Stimulated activated CD8-positive, alpha-beta memory T cell treated with anti-CD3 and anti-CD28 coated beads, Interleukin-7, amount 100 ng/mL, for 1 hour (primary cell): ENCODE measurements around the gene DCXR.

Experiments
- DNase-seq, 2 donors: peaks; one replicate each; pipeline ENCODE4 v3.0.0-alpha.2; 2020; ENCODE audit warnings: low read depth in 2 of 2

The DCXR gene

DNA sequence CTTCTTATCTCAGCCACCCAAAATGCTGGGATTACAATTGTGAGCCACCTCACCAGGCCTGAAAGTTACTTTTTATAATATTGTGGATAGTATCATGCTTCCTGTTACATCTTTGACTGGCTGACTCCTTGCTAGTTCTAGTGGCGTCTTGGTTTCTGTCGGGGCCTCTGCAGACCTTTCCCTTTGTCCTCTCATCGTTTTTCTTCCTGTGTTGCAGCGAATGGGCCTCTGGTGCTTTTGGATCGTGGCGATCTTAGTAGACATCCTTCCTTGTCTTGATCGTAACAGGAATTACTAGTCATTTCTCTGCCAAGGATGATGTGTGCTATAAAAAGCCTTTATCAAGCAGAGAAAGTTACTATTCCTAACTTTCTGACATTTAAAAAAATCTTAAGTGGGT is 39.3 kb downstream of the DCXR start:
- DNase-seq, result no peak

DNA sequence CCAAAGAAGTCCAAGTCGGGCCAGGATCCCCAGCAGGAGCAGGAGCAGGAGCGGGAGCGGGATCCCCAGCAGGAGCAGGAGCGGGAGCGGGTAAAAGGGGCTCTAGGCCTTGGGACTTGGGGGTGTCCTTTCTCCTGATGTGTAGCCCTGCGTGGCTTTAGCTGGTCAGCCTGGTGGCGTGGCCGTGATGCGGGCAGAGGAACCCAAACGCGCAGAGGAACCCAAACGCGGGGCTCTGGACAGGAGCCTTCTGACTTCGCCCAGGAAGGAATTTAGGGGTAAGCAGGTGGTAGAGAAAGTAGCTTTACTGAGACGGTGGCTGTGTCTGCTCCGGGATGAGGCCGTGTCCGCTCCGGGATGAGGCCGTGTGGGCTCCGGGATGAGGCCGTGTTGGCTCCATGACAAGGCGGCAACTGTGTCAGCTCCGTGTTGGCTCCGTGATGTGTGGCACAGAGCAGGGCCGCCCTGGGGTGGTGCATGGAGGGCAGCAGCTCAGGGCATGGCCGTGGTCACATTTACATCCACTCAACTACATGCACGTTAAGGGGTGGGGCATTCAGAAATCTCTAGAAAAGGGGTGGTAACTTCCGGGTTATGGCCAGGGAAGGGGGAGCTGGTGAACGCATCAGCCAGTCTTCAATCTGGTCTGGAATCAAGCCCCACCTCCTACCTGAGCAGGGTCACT is 40.6 kb downstream of the DCXR start:
- DNase-seq, result no peak

DNA sequence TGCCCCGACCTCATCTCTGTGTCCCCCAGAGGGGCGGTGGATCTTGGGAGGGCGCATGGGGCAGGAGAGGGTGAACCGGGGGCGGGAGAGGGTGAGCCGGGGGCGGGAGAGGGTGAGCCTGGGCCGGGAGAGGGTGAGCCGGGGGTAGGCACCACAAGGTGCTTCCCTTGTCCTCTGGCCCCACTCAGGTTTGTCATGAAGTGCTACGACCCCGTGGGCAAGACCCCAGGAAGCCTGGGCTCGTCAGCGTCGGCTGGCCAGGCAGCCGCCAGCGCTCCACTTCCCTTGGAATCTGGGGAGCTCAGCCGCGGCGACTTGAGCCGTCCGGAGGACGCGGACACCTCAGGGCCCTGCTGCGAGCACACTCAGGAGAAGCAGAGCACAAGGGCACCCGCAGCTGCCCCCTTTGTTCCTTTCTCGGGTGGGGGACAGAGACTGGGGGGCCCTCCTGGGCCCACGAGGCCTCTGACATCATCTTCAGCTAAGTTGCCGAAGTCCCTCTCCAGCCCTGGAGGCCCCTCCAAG is 41.2 kb downstream of the DCXR start:
- no peak for DNase-seq

DNA sequence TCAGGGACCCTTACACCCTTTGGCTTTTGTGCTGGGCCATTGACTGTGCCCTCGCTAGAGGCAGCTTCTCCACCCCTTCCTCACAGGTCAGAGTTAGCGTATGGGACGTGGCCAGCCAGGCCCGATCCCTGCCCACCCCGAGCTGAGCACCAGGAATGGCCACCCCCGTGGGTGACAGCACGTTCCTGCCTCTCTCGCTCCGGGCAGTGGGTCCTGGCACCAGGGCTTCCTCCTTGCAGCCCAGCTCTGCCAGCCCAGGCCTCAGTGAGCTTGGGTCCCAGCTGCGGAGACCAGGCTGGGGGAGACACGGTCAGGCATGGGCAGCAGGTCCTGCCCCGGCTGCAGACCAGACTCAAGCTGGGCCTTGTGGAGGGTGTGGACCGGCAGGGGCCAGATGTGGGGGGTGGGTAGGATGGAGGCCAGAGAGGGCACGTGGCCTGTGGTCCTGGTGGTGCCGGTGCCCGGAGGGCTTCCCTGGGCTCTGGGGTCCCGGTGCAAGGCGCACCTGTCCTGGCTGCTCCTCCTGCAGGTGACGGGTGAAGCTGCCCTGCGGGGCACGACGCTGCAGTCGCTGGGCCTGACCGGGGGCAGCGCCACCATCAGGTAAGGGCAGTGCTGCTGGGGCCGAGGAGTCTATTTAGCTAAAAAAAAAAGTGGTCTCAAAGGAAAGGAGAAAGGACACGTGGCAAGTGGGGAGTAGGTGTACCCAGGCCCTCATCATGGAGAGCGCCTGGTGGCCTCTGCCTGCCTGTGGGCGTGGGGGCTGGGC is 41.9 kb downstream of the DCXR start:
- no peak for DNase-seq

DNA sequence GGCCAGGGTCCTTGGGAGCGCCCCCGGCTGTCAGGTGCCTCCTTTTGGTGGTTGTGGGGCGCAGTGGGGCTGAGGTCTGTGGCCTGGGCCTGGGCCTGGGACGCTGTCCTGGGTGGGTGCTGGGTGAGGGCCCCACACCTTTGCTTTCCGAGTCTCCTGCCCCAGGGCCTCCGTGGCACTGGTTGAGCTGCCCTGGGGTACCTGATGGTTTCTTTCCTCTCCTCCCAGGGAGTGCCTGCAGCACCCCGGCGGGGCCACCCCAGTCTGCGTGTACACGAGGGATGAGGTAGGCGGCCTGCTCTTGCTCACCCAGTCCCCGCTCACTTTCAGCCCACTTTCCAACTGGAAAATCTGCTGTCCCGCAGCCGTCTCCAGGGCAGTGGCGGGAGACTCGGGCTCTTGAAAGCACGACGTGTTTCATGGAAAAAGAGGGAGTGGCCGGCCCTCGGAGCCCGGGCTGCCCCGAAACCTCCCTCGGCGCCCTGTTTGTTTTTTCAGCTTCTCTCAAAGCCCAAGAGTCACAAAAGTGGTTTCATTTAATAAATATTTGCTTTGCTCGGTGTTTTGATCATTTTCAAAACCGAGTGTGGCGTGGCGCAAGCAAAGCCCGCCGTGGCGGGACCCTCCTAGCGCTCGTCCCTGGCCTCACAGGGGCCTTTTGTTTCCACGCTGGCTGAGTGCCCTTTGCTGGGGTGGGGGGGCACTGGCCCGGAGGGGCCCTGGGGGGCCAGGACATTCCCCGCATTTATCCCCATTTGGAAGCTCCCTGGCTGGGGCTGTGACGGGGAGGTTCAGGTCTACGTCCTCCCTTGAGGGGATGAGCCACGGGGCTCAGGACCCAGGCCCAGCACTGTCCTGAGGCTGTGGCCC is 42.7 kb downstream of the DCXR start:
- DNase-seq, result no peak

DNA sequence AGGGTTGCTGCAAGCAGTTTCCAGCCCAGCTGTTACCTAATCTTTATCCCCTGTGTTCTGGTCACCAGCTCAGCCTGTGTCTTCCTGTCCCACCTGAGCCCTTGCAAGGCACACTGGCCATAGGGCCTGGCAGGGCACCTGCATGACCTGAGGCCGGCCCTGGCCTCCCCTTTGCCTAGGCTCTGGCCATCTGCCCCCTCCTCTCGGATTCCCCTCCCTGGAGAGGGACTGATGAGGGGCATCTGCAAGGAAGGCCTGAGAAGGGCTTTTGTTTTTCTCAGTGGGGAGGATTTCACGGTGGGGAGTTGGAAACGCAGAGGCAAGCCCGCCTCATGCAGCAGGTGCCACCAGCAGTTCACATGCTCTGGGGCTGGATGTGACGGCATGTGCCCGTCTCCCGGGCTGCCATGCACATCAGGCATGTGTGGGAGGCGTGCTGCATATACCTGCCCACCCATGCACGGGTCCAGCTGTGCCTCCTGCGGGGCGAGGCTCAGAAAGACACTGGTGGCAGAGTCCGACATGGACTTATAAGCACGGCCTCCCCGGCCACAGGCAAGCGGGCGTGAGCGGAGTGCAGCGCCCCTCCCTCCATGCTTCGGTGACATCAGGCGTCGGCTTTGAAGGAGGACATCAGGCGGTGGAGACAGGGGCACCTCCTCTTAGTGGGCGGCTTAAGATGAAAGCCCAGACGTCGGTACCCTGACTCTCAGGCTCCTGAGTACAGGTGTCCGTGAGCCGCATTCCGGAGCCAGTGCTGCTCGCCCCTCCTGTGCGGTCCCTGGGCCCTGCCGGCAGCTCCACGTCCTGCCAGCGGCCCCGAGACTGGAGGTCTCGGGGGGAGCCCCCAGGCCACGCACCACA is 43.5 kb downstream of the DCXR start:
- no peak for DNase-seq

DNA sequence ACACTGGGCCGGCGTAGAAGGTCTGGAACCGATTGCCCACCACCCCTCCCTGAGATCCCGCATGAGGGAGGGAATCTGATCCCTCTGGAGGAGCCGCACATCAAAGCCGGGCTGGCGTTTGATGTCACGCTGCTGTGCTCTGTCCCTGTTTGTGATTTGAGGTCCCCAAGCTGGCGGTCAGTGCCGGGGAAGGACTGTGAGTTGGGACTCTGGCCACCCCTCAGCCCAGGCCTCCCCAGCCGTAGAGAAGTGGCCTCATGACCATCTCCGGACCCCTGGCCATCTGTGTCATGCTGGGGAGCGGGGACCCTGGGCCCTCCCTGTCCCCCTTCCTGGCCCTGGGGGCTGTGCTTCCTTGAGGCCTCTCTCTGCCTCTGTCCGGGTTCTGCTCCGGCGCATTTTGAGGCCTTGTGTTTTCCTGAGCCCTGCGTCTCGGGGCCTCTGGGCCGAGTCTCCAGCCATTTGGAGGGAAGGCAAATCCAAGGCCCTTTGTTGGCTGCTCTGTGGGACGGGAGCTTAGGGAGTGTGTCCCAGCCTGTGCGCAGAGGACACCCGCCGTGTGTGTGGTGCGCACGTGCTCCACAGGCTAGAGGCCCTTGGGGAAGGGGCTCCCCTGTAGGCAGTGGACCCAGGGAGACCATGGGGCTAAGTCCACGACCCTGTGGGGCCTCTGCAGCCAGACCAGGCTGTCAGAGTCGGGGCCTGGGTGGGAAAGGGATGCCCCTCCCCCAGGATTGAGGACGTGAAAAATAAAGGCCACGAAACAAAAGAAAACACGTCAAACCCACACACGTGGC is 45.0 kb downstream of the DCXR start:
- no peak for DNase-seq

DNA sequence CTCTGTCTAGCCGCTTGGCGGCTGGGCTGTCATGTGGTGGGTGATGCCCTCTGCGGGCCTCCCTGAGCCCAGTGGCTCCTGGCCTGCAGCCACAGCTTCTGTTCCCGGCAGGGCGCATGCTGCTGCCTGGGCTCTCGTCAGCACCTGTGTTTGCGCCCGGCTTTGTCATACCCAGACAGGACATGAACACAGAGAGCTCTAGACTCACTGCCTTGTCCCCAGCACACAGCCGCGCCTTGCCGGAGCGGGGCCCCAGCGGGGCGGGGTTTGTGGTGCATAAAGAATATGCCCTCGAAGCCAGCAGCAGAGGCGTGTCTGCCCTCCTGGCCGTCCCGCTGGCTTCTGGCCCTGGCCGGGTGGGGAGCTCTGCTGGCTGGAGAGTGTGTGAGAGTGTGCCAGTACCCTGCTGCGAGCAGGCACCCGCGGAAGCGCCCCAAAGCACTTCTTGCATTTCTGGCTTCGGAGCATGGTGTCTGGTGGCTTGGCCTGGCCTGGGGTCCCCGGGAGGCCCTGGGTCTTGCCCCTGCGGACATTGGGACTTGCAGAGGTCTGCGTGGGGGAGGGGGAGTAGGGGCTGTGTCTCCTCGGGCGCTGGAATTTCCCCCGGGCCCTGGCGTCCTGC is 45.7 kb downstream of the DCXR start:
- DNase-seq, result no peak

- no peak for DNase-seq
These were observed 46.4 kb downstream of the DCXR start for GRCh38 chr17:81990836-81991683.

DNA sequence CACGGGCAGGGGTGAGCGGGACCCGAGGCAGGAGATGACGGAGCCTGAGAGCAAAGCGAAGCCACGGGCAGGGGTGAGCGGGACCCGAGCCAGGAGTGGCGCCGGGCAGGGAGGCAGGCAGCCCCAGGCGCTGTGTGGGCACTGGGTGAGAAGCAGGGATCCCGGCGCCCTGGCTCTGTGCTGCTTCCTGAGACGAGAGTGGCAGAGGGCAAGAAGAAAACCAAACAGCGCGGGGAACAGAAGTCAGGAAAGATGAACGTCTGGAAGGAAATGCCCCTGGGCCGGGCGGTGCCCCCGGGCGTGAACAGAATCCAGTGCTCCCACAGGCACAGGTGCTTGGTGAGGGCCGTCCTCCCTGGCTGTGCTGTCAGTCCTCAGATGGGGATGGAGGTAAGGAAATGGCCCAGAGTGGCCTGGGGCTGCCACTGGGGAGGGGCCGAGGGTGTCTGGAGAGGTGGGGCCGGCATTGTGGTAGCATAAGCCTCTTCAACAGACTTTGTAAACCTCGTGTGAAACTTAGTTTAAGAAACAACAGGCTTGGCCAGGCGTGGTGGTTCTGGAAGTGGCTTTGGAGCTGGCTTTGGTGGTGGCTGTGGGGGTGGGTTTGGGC is 50.2 kb downstream of the DCXR start:
- DNase-seq, result no peak

- no peak for DNase-seq
These were observed 50.9 kb downstream of the DCXR start for GRCh38 chr17:81986606-81987005.
